IMR-90 (cell line): ENCODE measurements around the gene TNK1. TPM values are rescaled to one million over a fixed set of nuclear protein-coding genes. Genes with fewer than 3 reads are reported as not detected.

Experiments used
- ATAC-seq: fragments of 200-7000 bp; cut with Tn5 transposase; 2 replicates; pipeline ENCODE4 v1.9.1; 2020; ENCODE audit warnings: low read depth, mild to moderate bottlenecking, moderate library complexity
- BruUV-seq: library from RNA; stranded (reverse); fragments of 400-500 nt; replicated peaks from 2 replicates; lab custom pipeline; 2021; lab: Mats Ljungman, UMichigan
- CTCF ChIA-PET: fragments of 300-600 bp; formaldehyde crosslinking; extraction: SDS; loops from one replicate; lab custom pipeline; 2021; ENCODE audit warnings: antibody characterized with exemption; lab: Yijun Ruan, JAX
- POLR2A ChIA-PET: fragments of 300-600 bp; sonication (Branson Sonifier 250); formaldehyde crosslinking; loops from one replicate; lab custom pipeline; 2022; ENCODE audit warnings: antibody characterized with exemption; ENCODE audit not compliant: unreplicated experiment; lab: Charles Lee
- DNase-seq: peaks from one replicate; pipeline ENCODE4 v3.0.0; 2013
- H2AFZ ChIP-seq: replicated peaks from 2 replicates; pipeline ENCODE3; 2013; ENCODE audit warnings: low read length, mild to moderate bottlenecking; ENCODE audit not compliant: poor library complexity
- H2AK5ac ChIP-seq: 2 replicates; pipeline ENCODE4 v1.6.1; 2013; ENCODE audit warnings: low read depth, low read length, inconsistent platforms
- H2AK9ac ChIP-seq: replicated peaks from 2 replicates; pipeline ENCODE3; 2013; ENCODE audit warnings: mild to moderate bottlenecking, low read depth, low read length, moderate library complexity; ENCODE audit not compliant: poor library complexity
- H2BK120ac ChIP-seq: 2 replicates; pipeline ENCODE4 v1.6.1; 2013; ENCODE audit warnings: low read depth, low read length, inconsistent platforms
- H2BK15ac ChIP-seq: 3 replicates; pipeline ENCODE4 v1.6.1; 2013; ENCODE audit warnings: low read depth, low read length, inconsistent platforms
- H2BK20ac ChIP-seq: 2 replicates; pipeline ENCODE4 v1.6.1; 2013; ENCODE audit warnings: low read depth, mild to moderate bottlenecking, inconsistent platforms, low read length, moderate library complexity
- H2BK5ac ChIP-seq: 2 replicates; pipeline ENCODE4 v1.6.1; 2013; ENCODE audit warnings: mild to moderate bottlenecking, low read depth, low read length, inconsistent platforms; ENCODE audit not compliant: poor library complexity, severe bottlenecking
- H3K14ac ChIP-seq: replicated peaks from 2 replicates; pipeline ENCODE4 v1.6.1; 2013; ENCODE audit warnings: low read depth, low read length, inconsistent platforms
- H3K18ac ChIP-seq: 2 replicates; pipeline ENCODE4 v1.6.1; 2013; ENCODE audit warnings: low read depth, low read length, control low read depth
- H3K23ac ChIP-seq: 2 replicates; pipeline ENCODE4 v1.6.1; 2013; ENCODE audit warnings: low read depth, low read length, inconsistent platforms
- H3K27ac ChIP-seq: 2 replicates; pipeline ENCODE4 v1.5.1; 2013; ENCODE audit warnings: mild to moderate bottlenecking, control low read depth, low read length; ENCODE audit not compliant: insufficient read depth
- H3K27me3 ChIP-seq: 2 replicates; pipeline ENCODE4 v1.6.1; 2013; ENCODE audit warnings: low read length; ENCODE audit not compliant: control insufficient read depth, insufficient read depth
- H3K36me3 ChIP-seq: 2 replicates; pipeline ENCODE4 v1.6.1; 2013; ENCODE audit warnings: low read length, mixed read lengths; ENCODE audit not compliant: control insufficient read depth, insufficient read depth
- H3K4ac ChIP-seq: 2 replicates; pipeline ENCODE4 v1.6.1; 2013; ENCODE audit warnings: low read depth, low read length, inconsistent platforms
- H3K4me1 ChIP-seq: 2 replicates; pipeline ENCODE4 v1.6.1; 2013; ENCODE audit warnings: low read length, mixed read lengths; ENCODE audit not compliant: control insufficient read depth, insufficient read depth
- H3K4me2 ChIP-seq: 2 replicates; pipeline ENCODE4 v1.6.1; 2013; ENCODE audit warnings: low read depth, mild to moderate bottlenecking, control low read depth, low read length, moderate library complexity
- H3K4me3 ChIP-seq: 2 replicates; pipeline ENCODE4 v1.5.1; 2013; ENCODE audit warnings: low read depth, mild to moderate bottlenecking, control low read depth, low read length, moderate library complexity; ENCODE audit not compliant: insufficient read depth
- H3K56ac ChIP-seq: 2 replicates; pipeline ENCODE4 v1.6.1; 2013; ENCODE audit warnings: low read length, inconsistent platforms; ENCODE audit not compliant: insufficient read depth; ENCODE audit errors: extremely low read depth
- H3K79me1 ChIP-seq, 2 experiments: 2 replicates each; pipeline ENCODE4 v1.6.1; 2013; ENCODE audit warnings: low read length in 2 of 2, inconsistent platforms in 1 of 2, low read depth in 1 of 2
- H3K9ac ChIP-seq: 2 replicates; pipeline ENCODE4 v1.6.1; 2013; ENCODE audit warnings: low read depth, low read length, control low read depth
- H3K9me1 ChIP-seq: 2 replicates; pipeline ENCODE4 v1.6.1; 2013; ENCODE audit warnings: low read length, inconsistent platforms; ENCODE audit not compliant: insufficient read depth
- H3K9me3 ChIP-seq: 2 replicates; pipeline ENCODE4 v1.6.1; 2013; ENCODE audit warnings: low read length; ENCODE audit not compliant: control insufficient read depth, insufficient read depth
- H4K20me1 ChIP-seq: 2 replicates; pipeline ENCODE4 v1.6.1; 2013; ENCODE audit warnings: low read length, inconsistent platforms; ENCODE audit not compliant: insufficient read depth
- H4K5ac ChIP-seq: 2 replicates; pipeline ENCODE4 v1.6.1; 2013; ENCODE audit warnings: mild to moderate bottlenecking, low read depth, low read length, control low read depth
- H4K8ac ChIP-seq, 2 experiments: 2 replicates each; pipeline ENCODE4 v1.6.1; 2013; ENCODE audit warnings: low read depth in 2 of 2, low read length in 2 of 2, control low read depth in 1 of 2, inconsistent platforms in 1 of 2
- H4K91ac ChIP-seq: 2 replicates; pipeline ENCODE4 v1.6.1; 2013; ENCODE audit warnings: low read depth, low read length, inconsistent platforms; ENCODE audit not compliant: insufficient read depth
- BHLHE40 ChIP-seq: fragments of 150-350 bp; IDR thresholded peaks from 2 replicates; pipeline ENCODE4 v1.6.1; 2016; ENCODE audit warnings: mild to moderate bottlenecking, low read depth, low read length
- CHD1 ChIP-seq: IDR thresholded peaks from 2 replicates; pipeline ENCODE4 v1.6.1; 2012; ENCODE audit warnings: low read depth, low read length, improper control_type of control experiment
- NFE2L2 ChIP-seq: fragments of 150-350 bp; IDR thresholded peaks from 2 replicates; pipeline ENCODE4 v1.6.1; 2016; ENCODE audit warnings: low read depth, mild to moderate bottlenecking, low read length
- RCOR1 ChIP-seq: IDR thresholded peaks from 2 replicates; pipeline ENCODE4 v1.6.1; 2012; ENCODE audit warnings: mild to moderate bottlenecking, low read length, improper control_type of control experiment; ENCODE audit not compliant: insufficient replicate concordance
- WGBS, 2 experiments: methylation state at CpG; one replicate each; pipeline versions ENCODE4 v1.1.5 to v1.1.7; 2013; ENCODE audit warnings: missing lambda C conversion rate in 2 of 2; ENCODE audit not compliant: insufficient read length in 1 of 2; ENCODE audit errors: extremely low coverage in 2 of 2; 5-methylcytosine and 5-hydroxymethylcytosine counted together
- dilution Hi-C: fragments of 300-500 bp; cut with HindIII; formaldehyde crosslinking; loops from one replicate; pipeline ENCODE4 v1.14.3; 2018; ENCODE audit warnings: low sequenced_read_pairs; ENCODE audit not compliant: unreplicated experiment
- in situ Hi-C: fragments of 300-500 bp; cut with MboI; formaldehyde crosslinking; loops from 3 replicates; pipeline ENCODE4 v1.14.3; 2019; ENCODE audit warnings: low sequenced_read_pairs, inconsistent platforms, mixed read lengths
- intact Hi-C: fragments of 100-400 bp; cut with micrococcal nuclease; formaldehyde crosslinking; loops from 2 replicates; pipeline ENCODE4 v1.10.0; 2022
- polyA plus RNA-seq, 3 experiments: library from polyadenylated mRNA; depleted of rRNA; stranded (reverse); fragments of >200 nt; gene quantifications; 2 replicates each; pipeline ENCODE4 v1.2.3, GENCODE V29; 2012; ENCODE audit warnings: low replicate concordance in 1 of 3
- total RNA-seq: library from RNA; depleted of rRNA; stranded (reverse); fragments of >200 nt; gene quantifications from 2 replicates; pipeline ENCODE4 v1.2.3, GENCODE V29; 2012

TNK1 gene
- total and polyA plus RNA-seq, 2 of the 4 experiments (the other 2 are of a cell fraction) = 0.44 to 0.54 TPM

- no peak overlapping the region for H3K9ac ChIP-seq
- no peak overlapping the region for H2BK5ac ChIP-seq
- H3K23ac ChIP-seq = no peak overlapping the region
- no TSS peak for BruUV-seq
- no peak overlapping the region for H4K91ac ChIP-seq
- H3K56ac ChIP-seq = no peak overlapping the region
- no peak overlapping the region for H3K4me3 ChIP-seq
- H2AFZ ChIP-seq = no peak overlapping the region
- CTCF ChIA-PET = no interaction called here
- H3K4me1 ChIP-seq = peaks cover 9% of the 10 kb centered on the region
- no peak overlapping the region for H3K18ac ChIP-seq
- no peak overlapping the region; the same call in 1 of the 2 replicates for H3K4me2 ChIP-seq
- no peaks in the 10 kb centered on the region for H3K27me3 ChIP-seq
- H3K79me1 ChIP-seq = peaks cover 7 to 44% of the 10 kb centered on the region in 2 experiments
- no peak overlapping the region for H2BK20ac ChIP-seq
- no peak overlapping the region for H2AK5ac ChIP-seq
- no peak overlapping the region for H3K4ac ChIP-seq
- H3K27ac ChIP-seq = no peak overlapping the region
- dilution Hi-C loops (no loop called here), in situ Hi-C loops (no loop called here), intact Hi-C loops (no loop called here)
- H3K9me3 ChIP-seq = no peaks in the 10 kb centered on the region
- ATAC-seq (no peak), DNase-seq (no peak)
- no peak overlapping the region for H3K14ac ChIP-seq
- POLR2A ChIA-PET = no interaction called here
- H3K9me1 ChIP-seq = 0 out of 2 replicates have a peak, but pooled peaks cover 4% of the 10 kb centered on the region
- TF ChIP-seq BHLHE40 (no peak), NFE2L2 (no peak), CHD1 (no peak), RCOR1 (no peak)
- H2BK120ac ChIP-seq = no peak overlapping the region
- H2BK15ac ChIP-seq = no peak overlapping the region
- H3K36me3 ChIP-seq = peaks cover 26% of the 10 kb centered on the region
- H4K20me1 ChIP-seq = peaks cover 7% of the 10 kb centered on the region
- no peak overlapping the region for H4K5ac ChIP-seq
- no CpG with 5 or more reads among the region's 13 CpGs for WGBS, 2 experiments
- no peak overlapping the region for H2AK9ac ChIP-seq
- H4K8ac ChIP-seq = no peak overlapping the region
Measured at GRCh38 chr17:7407082-7407481, 26.2 kb downstream of the TNK1 start.
